ENCODE measurements around the gene CYP26B1. TPM values are rescaled to one million over a fixed set of nuclear protein-coding genes. Genes with fewer than 3 reads are reported as not detected.

The CYP26B1 gene
- total RNA-seq, 4 donors from 2014 or later = 1.5 to 5.2 (median 2.4) TPM; not detected in 1

DNA sequence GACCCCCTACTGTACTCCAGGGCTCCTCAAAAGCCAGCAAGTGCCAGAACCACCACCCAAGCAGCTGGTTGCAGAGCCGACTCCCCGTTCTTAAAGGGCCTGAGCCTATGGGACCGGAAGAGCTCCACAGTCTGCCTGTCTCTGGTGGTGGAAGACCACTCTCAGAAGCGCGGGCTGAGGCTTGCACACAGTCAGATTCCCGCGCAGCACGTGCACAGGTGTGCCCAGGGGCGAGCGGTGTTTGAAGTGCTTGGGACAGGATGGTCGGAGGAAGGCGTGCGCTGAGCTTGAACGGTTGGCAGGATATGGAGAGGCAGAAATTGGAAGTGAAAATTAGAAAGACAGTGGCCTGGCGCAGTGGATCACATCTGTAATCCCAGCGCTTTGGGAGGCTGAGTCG is 64.8 kb downstream of the CYP26B1 start:
- Histone ChIP-seq H3K4me1 (no peaks in the 10 kb centered on the region), H3K9me3 (no peaks in the 10 kb centered on the region), H3K27me3 (no peaks in the 10 kb centered on the region), H3K36me3 (no peaks in the 10 kb centered on the region), H3K27ac (no peak overlapping the region), H3K4me3 (no peak overlapping the region)
- DNase-seq = no peak
- TF ChIP-seq EP300 (IDR thresholded peaks at IDR 0.05; ENCODE audit: low read depth) = no peak
- TF ChIP-seq, protein P1, sequence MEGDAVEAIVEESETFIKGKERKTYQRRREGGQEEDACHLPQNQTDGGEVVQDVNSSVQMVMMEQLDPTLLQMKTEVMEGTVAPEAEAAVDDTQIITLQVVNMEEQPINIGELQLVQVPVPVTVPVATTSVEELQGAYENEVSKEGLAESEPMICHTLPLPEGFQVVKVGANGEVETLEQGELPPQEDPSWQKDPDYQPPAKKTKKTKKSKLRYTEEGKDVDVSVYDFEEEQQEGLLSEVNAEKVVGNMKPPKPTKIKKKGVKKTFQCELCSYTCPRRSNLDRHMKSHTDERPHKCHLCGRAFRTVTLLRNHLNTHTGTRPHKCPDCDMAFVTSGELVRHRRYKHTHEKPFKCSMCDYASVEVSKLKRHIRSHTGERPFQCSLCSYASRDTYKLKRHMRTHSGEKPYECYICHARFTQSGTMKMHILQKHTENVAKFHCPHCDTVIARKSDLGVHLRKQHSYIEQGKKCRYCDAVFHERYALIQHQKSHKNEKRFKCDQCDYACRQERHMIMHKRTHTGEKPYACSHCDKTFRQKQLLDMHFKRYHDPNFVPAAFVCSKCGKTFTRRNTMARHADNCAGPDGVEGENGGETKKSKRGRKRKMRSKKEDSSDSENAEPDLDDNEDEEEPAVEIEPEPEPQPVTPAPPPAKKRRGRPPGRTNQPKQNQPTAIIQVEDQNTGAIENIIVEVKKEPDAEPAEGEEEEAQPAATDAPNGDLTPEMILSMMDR (IDR thresholded peaks at IDR 0.05) = no peak
- no peak for TF ChIP-seq POLR2AphosphoS5 (IDR thresholded peaks at IDR 0.05)
- TF ChIP-seq POLR2A (IDR thresholded peaks at IDR 0.05) = no peak
- in situ Hi-C loops (cut with MboI; ENCODE audit: low pct_ligation_motif_present in 1 of 4, low pct_unique_long_range_greater_than_20kb in 1 of 4, low sequenced_read_pairs in 3 of 4) = no loop called here
- 91 to 95% methylated on average over 3 to 17 of the region's 17 CpGs for WGBS, 2 donors (ENCODE audit: low coverage in 1 of 2)
- intact Hi-C loops (cut with DNase I; ENCODE audit: low total_unique reads) = no loop called here

DNA sequence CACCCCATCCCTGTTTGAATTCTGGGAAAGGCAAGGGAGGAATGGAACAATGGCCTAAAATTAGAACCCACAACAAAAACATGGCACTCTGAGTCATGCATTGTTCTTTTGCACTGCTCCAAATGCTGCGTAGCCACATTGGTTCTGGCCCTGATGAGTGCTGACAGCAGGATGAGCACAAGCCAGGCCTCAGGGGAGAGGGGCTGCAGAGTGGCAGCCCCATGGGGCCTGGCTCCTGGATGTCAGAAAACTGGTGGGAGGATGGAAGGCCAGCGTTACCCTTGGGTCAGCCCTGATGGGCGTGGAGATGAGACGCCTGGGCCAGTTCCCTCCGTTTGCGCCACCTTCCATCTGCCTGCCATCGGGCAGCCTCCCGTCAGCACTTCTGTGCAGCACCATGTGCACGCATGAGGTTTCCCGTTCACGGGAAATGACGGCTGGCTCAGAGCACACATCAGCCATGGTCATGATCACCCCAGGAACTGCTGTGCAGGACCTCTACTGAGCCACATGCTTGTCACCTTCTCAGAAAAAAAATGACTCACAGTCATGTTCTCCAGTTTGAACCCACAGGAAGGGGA is 65.6 kb downstream of the CYP26B1 start:
- 91 to 100% methylated on average over 1 to 12 of the region's 12 CpGs for WGBS, 2 donors (ENCODE audit: low coverage in 1 of 2)
- Histone ChIP-seq H3K4me3 (no peak overlapping the region), H3K36me3 (no peaks in the 10 kb centered on the region), H3K4me1 (no peaks in the 10 kb centered on the region), H3K9me3 (no peaks in the 10 kb centered on the region), H3K27me3 (no peaks in the 10 kb centered on the region), H3K27ac (no peak overlapping the region)
- TF ChIP-seq, protein P1 (IDR thresholded peaks at IDR 0.05) = no peak
- TF ChIP-seq POLR2A (IDR thresholded peaks at IDR 0.05) (no peak), EP300 (IDR thresholded peaks at IDR 0.05; ENCODE audit: low read depth) (no peak), POLR2AphosphoS5 (IDR thresholded peaks at IDR 0.05) (no peak)
- DNase-seq = no peak
- in situ Hi-C loops (cut with MboI; ENCODE audit: low pct_ligation_motif_present in 1 of 4, low pct_unique_long_range_greater_than_20kb in 1 of 4, low sequenced_read_pairs in 3 of 4) (no loop called here), intact Hi-C loops (cut with DNase I; ENCODE audit: low total_unique reads) (no loop called here)

DNA sequence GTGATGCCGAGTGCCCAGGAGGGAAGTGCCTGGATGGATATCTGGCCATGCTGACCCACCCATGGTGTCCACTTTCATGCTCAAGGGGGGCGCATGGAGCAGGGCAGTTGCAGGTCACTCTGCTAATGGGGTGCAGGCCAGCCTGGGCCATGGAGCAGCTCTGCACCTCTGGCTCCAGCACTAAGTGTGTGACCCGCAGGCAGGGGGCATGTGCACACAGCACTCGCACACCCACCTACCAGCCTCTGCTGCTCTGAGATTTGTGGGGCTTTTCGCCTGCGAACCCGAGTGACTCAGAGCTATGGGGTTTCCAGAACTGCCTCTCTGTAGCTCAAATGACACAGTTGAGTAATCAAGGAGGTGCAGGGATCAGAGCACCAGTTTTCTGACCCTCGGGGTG is 66.2 kb downstream of the CYP26B1 start:
- in situ Hi-C loops (cut with MboI; ENCODE audit: low pct_ligation_motif_present in 1 of 4, low pct_unique_long_range_greater_than_20kb in 1 of 4, low sequenced_read_pairs in 3 of 4) (no loop called here), intact Hi-C loops (cut with DNase I; ENCODE audit: low total_unique reads) (no loop called here)
- H3K27ac ChIP-seq = no peak overlapping the region
- DNase-seq = no peak
- no peaks in the 10 kb centered on the region for H3K36me3 ChIP-seq
- TF ChIP-seq POLR2AphosphoS5 (IDR thresholded peaks at IDR 0.05) (no peak), EP300 (IDR thresholded peaks at IDR 0.05; ENCODE audit: low read depth) (no peak), POLR2A (IDR thresholded peaks at IDR 0.05) (no peak)
- TF ChIP-seq, protein P1 (IDR thresholded peaks at IDR 0.05) = no peak
- H3K4me3 ChIP-seq = no peak overlapping the region
- 84% methylated on average over 8 of the region's 8 CpGs; no CpG with 5 or more reads in 1 of the 2 donors for WGBS, 2 donors (ENCODE audit: low coverage in 1 of 2)
- H3K4me1 ChIP-seq = no peaks in the 10 kb centered on the region
- H3K27me3 ChIP-seq = no peaks in the 10 kb centered on the region
- H3K9me3 ChIP-seq = no peaks in the 10 kb centered on the region

DNA sequence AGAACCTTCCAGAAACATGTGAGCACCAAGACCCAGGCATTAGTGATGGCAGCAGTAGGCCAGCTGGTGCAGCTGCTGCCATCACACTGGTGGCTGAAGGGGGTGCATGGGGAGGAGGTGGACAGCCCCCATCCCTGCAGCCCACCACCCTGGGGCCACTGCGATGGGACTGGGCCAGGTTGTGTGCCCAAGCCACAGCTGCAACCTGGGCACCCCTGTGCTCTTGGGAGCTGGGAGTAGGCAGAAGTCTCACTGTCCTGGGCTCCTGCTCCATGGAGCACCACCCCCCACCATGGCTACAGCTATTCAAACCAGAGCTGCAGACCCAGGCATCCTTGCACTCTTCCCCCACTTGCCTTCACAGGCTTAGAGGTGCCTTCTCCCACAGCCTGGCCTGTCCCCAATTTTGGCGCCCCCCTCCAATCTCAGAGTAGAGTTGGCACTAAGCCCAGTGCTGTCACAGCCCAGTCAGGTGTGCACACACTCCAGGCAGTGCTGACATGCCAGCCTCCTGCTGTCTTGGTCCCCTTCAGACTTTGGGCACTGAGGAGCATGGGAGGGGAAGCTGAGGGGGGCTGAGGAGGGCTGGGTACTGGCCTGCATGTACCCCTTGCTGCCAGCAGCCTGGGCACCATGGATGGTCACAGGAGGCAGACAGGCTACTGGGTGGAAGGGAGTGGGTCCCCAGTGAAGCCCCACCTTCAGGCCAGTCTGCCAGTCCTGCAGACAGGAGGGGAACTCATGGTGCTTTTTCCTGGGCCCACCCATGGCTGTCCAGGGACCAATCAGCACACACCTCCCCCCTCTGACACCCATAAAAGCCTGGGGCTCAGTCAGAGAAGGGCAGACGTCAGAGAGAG is 67.1 kb downstream of the CYP26B1 start:
- Histone ChIP-seq H3K27ac (no peak overlapping the region), H3K4me1 (no peaks in the 10 kb centered on the region), H3K36me3 (no peaks in the 10 kb centered on the region), H3K4me3 (no peak overlapping the region), H3K9me3 (no peaks in the 10 kb centered on the region), H3K27me3 (no peaks in the 10 kb centered on the region)
- 90% methylated on average over 3 of the region's 3 CpGs; no CpG with 5 or more reads in 1 of the 2 donors for WGBS, 2 donors (ENCODE audit: low coverage in 1 of 2)
- intact Hi-C loops (cut with DNase I; ENCODE audit: low total_unique reads) = no loop called here
- TF ChIP-seq, protein P1 (IDR thresholded peaks at IDR 0.05) = no peak
- TF ChIP-seq POLR2A (IDR thresholded peaks at IDR 0.05) (no peak), EP300 (IDR thresholded peaks at IDR 0.05; ENCODE audit: low read depth) (no peak), POLR2AphosphoS5 (IDR thresholded peaks at IDR 0.05) (no peak)
- no peak for DNase-seq
- in situ Hi-C loops (cut with MboI; ENCODE audit: low pct_ligation_motif_present in 1 of 4, low pct_unique_long_range_greater_than_20kb in 1 of 4, low sequenced_read_pairs in 3 of 4) = no loop called here
